K562 (cell line): ENCODE data around the gene EML3. TPM values are rescaled to one million over a fixed set of nuclear protein-coding genes. Genes with fewer than 3 reads are reported as not detected.
A peak's percentile ranks its signal among the peaks of the same experiment; 100 is the strongest.

Source experiments
- GABPB1 ChIP-seq: sonication (generic); formaldehyde crosslinking; IDR thresholded peaks from 2 replicates; pipeline ENCODE4 v1.8.0; 2022; ENCODE audit warnings: mild to moderate bottlenecking, missing genetic modification reagents
- GTF2E2 ChIP-seq: fragments of 200-800 bp; sonication (Bioruptor generic); IDR thresholded peaks from 2 replicates; pipeline ENCODE4 v1.6.1; 2016; ENCODE audit warnings: missing genetic modification characterization, missing compliant biosample characterization
- HNRNPL ChIP-seq: fragments of 200-400 bp; formaldehyde crosslinking; IDR thresholded peaks from 2 replicates; pipeline ENCODE4 v1.6.1; 2017; ENCODE audit warnings: low read depth, mild to moderate bottlenecking, low read length
- LEF1 ChIP-seq: fragments of 450-650 bp; IDR thresholded peaks from 2 replicates; pipeline ENCODE4 v1.6.1; 2016; ENCODE audit warnings: mild to moderate bottlenecking
- MCM2 ChIP-seq: fragments of 450-650 bp; IDR thresholded peaks from 2 replicates; pipeline ENCODE4 v1.6.1; 2017; ENCODE audit warnings: low read depth, mild to moderate bottlenecking
- MCM7 ChIP-seq, 2 experiments: fragments of 450-650 bp; IDR thresholded peaks; 2 replicates each; pipeline ENCODE4 v1.6.1; 2016 to 2018
- PHF20 ChIP-seq: fragments of 450-650 bp; IDR thresholded peaks from 2 replicates; pipeline ENCODE4 v1.6.1; 2018; ENCODE audit not compliant: partially characterized antibody
- PRPF4 ChIP-seq: fragments of 200-400 bp; formaldehyde crosslinking; IDR thresholded peaks from one replicate; pipeline ENCODE4 v1.6.1; 2017; ENCODE audit warnings: low read length, low read depth, mild to moderate bottlenecking; ENCODE audit not compliant: insufficient read depth, poor library complexity, severe bottlenecking
- STAT5A ChIP-seq: IDR thresholded peaks from 2 replicates; pipeline ENCODE4 v1.6.1; 2012; ENCODE audit warnings: low read length, inconsistent platforms, borderline replicate concordance
- TRIM25 ChIP-seq: fragments of 450-650 bp; IDR thresholded peaks from 2 replicates; pipeline ENCODE4 v1.7.0; 2016; ENCODE audit warnings: borderline replicate concordance
- ZBTB26 ChIP-seq: fragments of 450-650 bp; formaldehyde crosslinking; IDR thresholded peaks from 2 replicates; pipeline ENCODE4 v1.4.0; 2022; ENCODE audit warnings: missing genetic modification characterization
- ZBTB34 ChIP-seq: fragments of 250-450 bp; sonication (Bioruptor Pico); IDR thresholded peaks from 2 replicates; pipeline ENCODE4 v1.8.0; 2021; ENCODE audit warnings: mild to moderate bottlenecking, moderate library complexity
- ZBTB40 ChIP-seq, 2 experiments: fragments of 450-650 bp in 1 of 2; sonication (generic) in 1 of 2; formaldehyde crosslinking in 1 of 2; IDR thresholded peaks; 2 replicates each; pipeline versions ENCODE4 v1.7.1 to v1.9.0; 2016 to 2022; ENCODE audit warnings: inconsistent platforms in 1 of 2, mild to moderate bottlenecking in 1 of 2, missing genetic modification reagents in 1 of 2
- polyA plus RNA-seq, 8 experiments: library from polyadenylated mRNA; depleted of rRNA in 4 of 8; stranded (reverse) in 5 of 8; unstranded in 3 of 8; fragments of >200 nt; fragmentation: Nextera tagmentation in 2 of 8; fragmentation: Illumina TruSeq in 1 of 8; extraction: Ambion mirVana in 2 of 8; extraction: Trizol in 1 of 8; gene quantifications; 2 replicates each; pipeline versions ENCODE4 v1.2.1 to v1.2.3, GENCODE V29; 2011 to 2014; ENCODE audit warnings: inconsistent platforms in 1 of 8, missing spikeins in 1 of 8
- total RNA-seq, 7 experiments: library from RNA; depleted of rRNA in 6 of 7; stranded (reverse); fragments of >200 nt in 6 of 7; fragmentation: Illumina TruSeq in 2 of 7; extraction: Trizol in 2 of 7; gene quantifications; 2 replicates each; pipeline versions ENCODE4 v1.2.1 to v1.2.3, GENCODE V29; 2011 to 2021; ENCODE audit warnings: low replicate concordance in 1 of 7

Gene EML3
- total and polyA plus RNA-seq, 9 of the 15 experiments (the other 6 are each of a cell fraction or from before 2014, with no cell fraction given) = 0.32 to 90.5 (median 26.4) TPM

- TF ChIP-seq ZBTB26 (CRISPR knock-in tag) (no peak), HNRNPL (peak; percentile 83; the same call in 1 of the 2 replicates), ZBTB34 (no peak), GTF2E2 (tag) (no peak), TRIM25 (no peak), PRPF4 (no peak), PHF20 (no peak), MCM7 (IDR thresholded peaks at IDR 0.05) (no peak), MCM2 (no peak), ZBTB40 (IDR thresholded peaks at IDR 0.05) (no peak), ZBTB40 (CRISPR knock-in tag; IDR thresholded peaks at IDR 0.05) (no peak), STAT5A (no peak), LEF1 (no peak), GABPB1 (CRISPR knock-in tag) (peak; percentile 53)
Measured at GRCh38 chr11:62612366-62613290, at the start of gene EML3, which contains the start of gene ROM1 (continued).
